PC-9 (cell line): ENCODE results near the gene ZNF385B.

Source experiments
- EZH2 ChIP-seq: fragments of 200-600 bp; sonication (generic); IDR thresholded peaks from 2 replicates; pipeline ENCODE4 v1.8.0; 2017; ENCODE audit warnings: antibody characterized with exemption, low read depth
- TF ChIP-seq, protein P1 (sequence below): fragments of 200-600 bp; sonication (generic); conservative IDR thresholded peaks from 2 replicates; pipeline ENCODE4 v1.6.1; 2017; ENCODE audit warnings: mixed run types, antibody characterized with exemption, mild to moderate bottlenecking, moderate library complexity

DNA sequence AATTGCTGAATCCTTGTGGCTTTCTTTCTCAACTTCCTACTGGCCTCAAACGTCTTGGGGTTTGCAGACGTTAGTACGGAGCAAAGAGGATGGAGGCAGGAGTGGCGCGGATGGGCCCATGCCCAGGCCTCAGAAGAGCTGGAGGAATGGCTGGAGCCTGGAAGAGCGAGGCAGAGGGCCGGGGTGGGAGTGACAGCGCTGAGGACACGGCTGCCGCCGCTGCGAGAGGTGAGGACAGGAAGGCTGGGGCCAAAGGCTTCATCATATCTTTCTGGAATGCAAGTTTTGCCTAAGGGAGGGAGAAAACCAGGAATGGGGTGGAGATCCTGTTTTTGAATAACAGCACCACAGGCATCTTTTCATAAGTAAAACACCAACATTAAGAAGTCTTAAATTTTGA, 418.2 kb downstream of the ZNF385B start:
- TF ChIP-seq, protein P1, sequence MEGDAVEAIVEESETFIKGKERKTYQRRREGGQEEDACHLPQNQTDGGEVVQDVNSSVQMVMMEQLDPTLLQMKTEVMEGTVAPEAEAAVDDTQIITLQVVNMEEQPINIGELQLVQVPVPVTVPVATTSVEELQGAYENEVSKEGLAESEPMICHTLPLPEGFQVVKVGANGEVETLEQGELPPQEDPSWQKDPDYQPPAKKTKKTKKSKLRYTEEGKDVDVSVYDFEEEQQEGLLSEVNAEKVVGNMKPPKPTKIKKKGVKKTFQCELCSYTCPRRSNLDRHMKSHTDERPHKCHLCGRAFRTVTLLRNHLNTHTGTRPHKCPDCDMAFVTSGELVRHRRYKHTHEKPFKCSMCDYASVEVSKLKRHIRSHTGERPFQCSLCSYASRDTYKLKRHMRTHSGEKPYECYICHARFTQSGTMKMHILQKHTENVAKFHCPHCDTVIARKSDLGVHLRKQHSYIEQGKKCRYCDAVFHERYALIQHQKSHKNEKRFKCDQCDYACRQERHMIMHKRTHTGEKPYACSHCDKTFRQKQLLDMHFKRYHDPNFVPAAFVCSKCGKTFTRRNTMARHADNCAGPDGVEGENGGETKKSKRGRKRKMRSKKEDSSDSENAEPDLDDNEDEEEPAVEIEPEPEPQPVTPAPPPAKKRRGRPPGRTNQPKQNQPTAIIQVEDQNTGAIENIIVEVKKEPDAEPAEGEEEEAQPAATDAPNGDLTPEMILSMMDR, result no peak
- no peak for TF ChIP-seq EZH2
